Fibroblast of villous mesenchyme (primary cell): ENCODE measurements around the gene WIZ. TPM values are rescaled to one million over a fixed set of nuclear protein-coding genes. Genes with fewer than 3 reads are reported as not detected.
"Not testable (repeated sequence)": the region's sequence is repeated elsewhere in the genome, so short reads cannot be mapped to it uniquely, and the experiment has no call there.

ENCODE experiments used
- DNase-seq: peaks from one replicate; pipeline ENCODE4 v3.0.0-alpha.2; 2010; ENCODE audit warnings: low read depth
- H3K4me3 ChIP-seq: 2 replicates; pipeline ENCODE4 v1.5.1; 2011; ENCODE audit warnings: low read depth, mild to moderate bottlenecking, low read length
- total RNA-seq: library from RNA; depleted of rRNA; stranded (reverse); fragments of >200 nt; gene quantifications from 2 replicates; pipeline ENCODE4 v1.2.3, GENCODE V29; 2012
- TF ChIP-seq, protein P1 (sequence below): IDR thresholded peaks from 2 replicates; pipeline ENCODE4 v1.5.1; 2012; ENCODE audit warnings: low read depth, mild to moderate bottlenecking, low read length; ENCODE audit not compliant: insufficient read depth

Gene WIZ
- total RNA-seq, 1 donor: 7.3 TPM

- peak overlapping the region; percentile 67 for H3K4me3 ChIP-seq
- DNase-seq: no peak
- TF ChIP-seq, protein P1, sequence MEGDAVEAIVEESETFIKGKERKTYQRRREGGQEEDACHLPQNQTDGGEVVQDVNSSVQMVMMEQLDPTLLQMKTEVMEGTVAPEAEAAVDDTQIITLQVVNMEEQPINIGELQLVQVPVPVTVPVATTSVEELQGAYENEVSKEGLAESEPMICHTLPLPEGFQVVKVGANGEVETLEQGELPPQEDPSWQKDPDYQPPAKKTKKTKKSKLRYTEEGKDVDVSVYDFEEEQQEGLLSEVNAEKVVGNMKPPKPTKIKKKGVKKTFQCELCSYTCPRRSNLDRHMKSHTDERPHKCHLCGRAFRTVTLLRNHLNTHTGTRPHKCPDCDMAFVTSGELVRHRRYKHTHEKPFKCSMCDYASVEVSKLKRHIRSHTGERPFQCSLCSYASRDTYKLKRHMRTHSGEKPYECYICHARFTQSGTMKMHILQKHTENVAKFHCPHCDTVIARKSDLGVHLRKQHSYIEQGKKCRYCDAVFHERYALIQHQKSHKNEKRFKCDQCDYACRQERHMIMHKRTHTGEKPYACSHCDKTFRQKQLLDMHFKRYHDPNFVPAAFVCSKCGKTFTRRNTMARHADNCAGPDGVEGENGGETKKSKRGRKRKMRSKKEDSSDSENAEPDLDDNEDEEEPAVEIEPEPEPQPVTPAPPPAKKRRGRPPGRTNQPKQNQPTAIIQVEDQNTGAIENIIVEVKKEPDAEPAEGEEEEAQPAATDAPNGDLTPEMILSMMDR: no peak
These were observed 30.2 kb downstream of the WIZ start for GRCh38 chr19:15419413-15420025.

DNA sequence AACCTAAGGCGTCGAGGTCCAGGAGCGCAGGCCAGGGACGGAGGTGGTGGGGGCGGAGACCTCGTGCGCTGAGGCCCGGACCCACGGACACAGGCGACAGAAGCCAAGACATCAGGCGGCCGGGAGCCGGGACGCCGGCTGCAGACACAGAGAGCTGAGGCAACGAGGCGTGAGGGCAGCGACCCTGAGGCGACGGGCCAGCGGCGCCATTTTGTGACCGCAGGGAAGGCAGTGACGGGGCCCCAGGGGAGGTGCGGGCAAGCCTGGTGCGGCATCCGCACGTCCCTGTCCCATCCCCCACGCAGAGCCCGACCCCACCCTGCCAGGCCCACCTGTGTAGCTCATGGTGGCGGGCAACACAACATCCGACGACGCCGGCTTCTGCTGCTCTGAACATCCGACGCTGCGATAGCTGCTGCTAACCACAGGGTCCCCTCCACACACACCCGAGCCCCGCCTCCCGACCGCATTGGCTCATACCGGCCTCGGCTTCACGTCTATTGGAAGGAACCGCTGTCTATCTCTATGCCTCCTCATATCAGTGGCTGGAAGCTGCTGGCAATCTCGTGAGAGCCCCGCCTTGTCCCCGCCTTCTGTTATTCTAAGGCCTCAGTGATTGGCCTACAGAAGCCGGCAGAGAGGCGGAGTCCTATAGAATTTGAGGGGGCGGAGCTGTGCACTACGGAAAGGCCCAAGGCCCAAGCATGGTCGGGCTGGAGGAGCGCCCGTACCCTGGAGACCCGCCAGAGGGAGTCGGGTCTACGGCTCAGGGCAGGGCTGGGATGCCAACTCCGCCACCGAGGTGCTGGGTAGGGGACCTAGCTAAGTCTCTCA lies 31.0 kb downstream of the WIZ start, which contains the start of gene AKAP8L:
Gene AKAP8L (minus strand): TSS at position 410 of the 834 bp plus-strand sequence. CDS start 65 bp downstream, at position 345.
- H3K4me3 ChIP-seq: peak within 1 kb of the TSS; percentile 96
- TF ChIP-seq, protein P1: peak; percentile 71
- DNase-seq: peak; percentile 100

- peak overlapping the region; percentile 96 for H3K4me3 ChIP-seq
- DNase-seq: no peak
- TF ChIP-seq, protein P1: no peak
These were observed 31.6 kb downstream of the WIZ start for GRCh38 chr19:15418231-15418578.

GRCh38 chr19:15417699-15418098 lies 32.1 kb downstream of the WIZ start:
- no peak for DNase-seq
- TF ChIP-seq, protein P1: no peak
- peak overlapping the region; percentile 96 for H3K4me3 ChIP-seq

DNA sequence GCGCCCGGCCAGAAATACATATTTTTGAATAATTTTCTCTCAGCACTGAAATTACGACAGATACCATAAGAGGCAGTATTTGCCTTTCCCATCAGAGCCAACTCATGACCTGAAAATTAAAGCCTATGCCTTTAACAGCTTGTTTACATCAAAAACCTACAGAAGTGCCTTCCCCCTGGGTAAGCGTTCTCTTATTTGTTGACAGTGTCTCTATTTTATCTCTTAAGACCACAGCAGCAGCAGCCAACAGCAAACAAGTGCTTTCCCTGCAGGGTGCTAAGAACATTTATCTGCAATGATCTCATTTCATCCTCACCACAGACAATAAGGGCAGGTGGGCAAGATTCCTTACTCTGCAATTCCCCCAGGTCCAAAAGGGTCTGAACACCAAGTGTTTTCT lies 36.9 kb downstream of the WIZ start:
- peak; percentile 53 for DNase-seq
- TF ChIP-seq, protein P1: peak; percentile 3
- no peak overlapping the region for H3K4me3 ChIP-seq

- DNase-seq, H3K4me3 ChIP-seq: not testable (repeated sequence)
These were observed 38.4 kb downstream of the WIZ start for GRCh38 chr19:15411351-15411750.

- TF ChIP-seq, protein P1: no peak
- DNase-seq: no peak
- H3K4me3 ChIP-seq: no peak overlapping the region
These were observed 45.0 kb downstream of the WIZ start for GRCh38 chr19:15404780-15405211.
